ENCODE measurements around the gene VSIR.

Gene VSIR

GRCh38 chr10:71737834-71738197 lies 35.5 kb downstream of the VSIR start:
- no peak overlapping the region for H3K4me3 ChIP-seq (ENCODE audit: low read depth, low read length)
- no peak for DNase-seq (ENCODE audit: low read depth)
- TF ChIP-seq MAX (IDR thresholded peaks at IDR 0.05; ENCODE audit: low read depth, low read length) (no peak), POLR2A (IDR thresholded peaks at IDR 0.05; ENCODE audit: extremely low read depth, insufficient read length) (no peak), MYC (IDR thresholded peaks at IDR 0.05; ENCODE audit: low read depth, low read length) (no peak)

GRCh38 chr10:71737001-71737833 lies 36.1 kb downstream of the VSIR start:
- no peak overlapping the region for H3K4me3 ChIP-seq (ENCODE audit: low read depth, low read length)
- DNase-seq (ENCODE audit: low read depth), result no peak
- no peak for TF ChIP-seq CTCF (IDR thresholded peaks at IDR 0.05; ENCODE audit: low read depth, low read length)
- TF ChIP-seq MYC (IDR thresholded peaks at IDR 0.05; ENCODE audit: low read depth, low read length), result no peak
- no peak for TF ChIP-seq MAX (IDR thresholded peaks at IDR 0.05; ENCODE audit: low read depth, low read length)

GRCh38 chr10:71736570-71736952 lies 36.8 kb downstream of the VSIR start:
- TF ChIP-seq POLR2A (IDR thresholded peaks at IDR 0.05; ENCODE audit: extremely low read depth, insufficient read length) (no peak), MAX (IDR thresholded peaks at IDR 0.05; ENCODE audit: low read depth, low read length) (no peak), MYC (IDR thresholded peaks at IDR 0.05; ENCODE audit: low read depth, low read length) (no peak), CTCF (IDR thresholded peaks at IDR 0.05; ENCODE audit: low read depth, low read length) (no peak)
- DNase-seq (ENCODE audit: low read depth), result no peak
- H3K4me3 ChIP-seq (ENCODE audit: low read depth, low read length), result no peak overlapping the region

- DNase-seq (ENCODE audit: low read depth), result no peak
- H3K4me3 ChIP-seq (ENCODE audit: low read depth, low read length), result no peak overlapping the region
- no peak for TF ChIP-seq POLR2A (IDR thresholded peaks at IDR 0.05; ENCODE audit: extremely low read depth, insufficient read length)
- TF ChIP-seq CTCF (IDR thresholded peaks at IDR 0.05; ENCODE audit: low read depth, low read length), result no peak
- no peak for TF ChIP-seq MYC (IDR thresholded peaks at IDR 0.05; ENCODE audit: low read depth, low read length)
- no peak for TF ChIP-seq MAX (IDR thresholded peaks at IDR 0.05; ENCODE audit: low read depth, low read length)
These were observed 37.4 kb downstream of the VSIR start for GRCh38 chr10:71735709-71736569.

GRCh38 chr10:71734797-71735196 lies 38.5 kb downstream of the VSIR start:
- no peak for TF ChIP-seq POLR2A (IDR thresholded peaks at IDR 0.05; ENCODE audit: extremely low read depth, insufficient read length)
- no peak for TF ChIP-seq MAX (IDR thresholded peaks at IDR 0.05; ENCODE audit: low read depth, low read length)
- TF ChIP-seq CTCF (IDR thresholded peaks at IDR 0.05; ENCODE audit: low read depth, low read length), result no peak
- no peak for TF ChIP-seq MYC (IDR thresholded peaks at IDR 0.05; ENCODE audit: low read depth, low read length)
- no peak overlapping the region for H3K4me3 ChIP-seq (ENCODE audit: low read depth, low read length)
- no peak for DNase-seq (ENCODE audit: low read depth)

- no peak for DNase-seq (ENCODE audit: low read depth)
- TF ChIP-seq MAX (IDR thresholded peaks at IDR 0.05; ENCODE audit: low read depth, low read length) (no peak), MYC (IDR thresholded peaks at IDR 0.05; ENCODE audit: low read depth, low read length) (no peak), POLR2A (IDR thresholded peaks at IDR 0.05; ENCODE audit: extremely low read depth, insufficient read length) (no peak), CTCF (IDR thresholded peaks at IDR 0.05; ENCODE audit: low read depth, low read length) (no peak)
These were observed 41.5 kb downstream of the VSIR start for GRCh38 chr10:71731791-71732190.

More at GRCh38 chr10:71731791-71732190, 41.5 kb downstream of the VSIR start:
- H3K4me3 ChIP-seq (ENCODE audit: low read depth, low read length), result no peak overlapping the region
